DMS79 treated with DMSO at 0.1 percent for 48 hours (cell line): ENCODE data around the gene ITGA7.

Source experiments
- DNase-seq: peaks from one replicate; lab custom pipeline; 2025; lab: John Stamatoyannopoulos, UW

Gene ITGA7

GRCh38 chr12:55700255-55701018 lies 7.3 kb downstream of the ITGA7 start:
- DNase-seq: no peak

- DNase-seq: no peak
These were observed 8.1 kb downstream of the ITGA7 start for GRCh38 chr12:55699471-55700055.

- DNase-seq: no peak
These were observed 8.7 kb downstream of the ITGA7 start for GRCh38 chr12:55698965-55699364.

- no peak for DNase-seq
These were observed 9.3 kb downstream of the ITGA7 start for GRCh38 chr12:55698241-55698955.

GRCh38 chr12:55697686-55698085 lies 10.0 kb downstream of the ITGA7 start:
- DNase-seq: no peak

- DNase-seq: no peak
These were observed 10.8 kb downstream of the ITGA7 start for GRCh38 chr12:55696796-55697462.

GRCh38 chr12:55696141-55696540 lies 11.6 kb downstream of the ITGA7 start:
- no peak for DNase-seq

GRCh38 chr12:55695349-55695748 lies 12.4 kb downstream of the ITGA7 start:
- no peak for DNase-seq

GRCh38 chr12:55694651-55695050 lies 13.1 kb downstream of the ITGA7 start:
- no peak for DNase-seq

GRCh38 chr12:55694188-55694515 lies 13.6 kb downstream of the ITGA7 start:
- no peak for DNase-seq

- no peak for DNase-seq
These were observed 14.1 kb downstream of the ITGA7 start for GRCh38 chr12:55693323-55694187.

GRCh38 chr12:55692631-55693322 lies 14.9 kb downstream of the ITGA7 start:
- DNase-seq: no peak

GRCh38 chr12:55688716-55689655 lies 18.7 kb downstream of the ITGA7 start:
- no peak for DNase-seq

GRCh38 chr12:55687746-55688145 lies 20.0 kb downstream of the ITGA7 start:
- DNase-seq: no peak

- DNase-seq: no peak
These were observed 21.2 kb downstream of the ITGA7 start for GRCh38 chr12:55686366-55687010.

GRCh38 chr12:55685671-55686070 lies 22.0 kb downstream of the ITGA7 start:
- no peak for DNase-seq

GRCh38 chr12:55684761-55685370 lies 22.8 kb downstream of the ITGA7 start:
- no peak for DNase-seq

- DNase-seq: no peak
These were observed 24.0 kb downstream of the ITGA7 start for GRCh38 chr12:55683676-55684075.
